Middle frontal gyrus (tissue), 1 donor: ENCODE measurements around the gene PRR20D.
"Not testable (repeated sequence)": the region's sequence is repeated elsewhere in the genome, so short reads cannot be mapped to it uniquely, and the experiment has no call there.

ENCODE experiments used
- DNase-seq: peaks from one replicate; pipeline ENCODE4 v3.0.0-alpha.2; 2015; ENCODE audit warnings: low spot score; ENCODE audit errors: extremely low spot score

PRR20D gene

DNA sequence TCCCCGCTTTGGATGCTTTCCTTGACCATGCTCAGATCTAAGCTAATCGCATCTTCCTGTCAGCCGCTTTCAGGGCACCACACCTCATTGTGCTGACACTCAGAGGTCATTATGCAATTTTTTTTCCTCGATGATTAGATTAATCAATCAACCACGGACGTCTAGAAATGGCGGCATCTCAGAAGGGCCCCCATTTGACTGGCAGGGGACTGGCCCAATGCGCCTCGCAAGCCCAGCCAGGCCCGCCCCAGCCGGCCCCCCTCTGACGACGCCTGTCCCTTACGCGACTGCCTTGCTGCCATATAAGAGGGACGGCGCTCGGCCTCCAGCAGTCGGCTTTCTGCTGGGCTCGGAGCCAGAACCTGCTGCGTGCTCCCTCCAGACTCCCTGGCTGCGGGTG, at the start of gene PRR20D:
Gene PRR20D, plus strand, starts transcription at position 301 of the 400 bp plus-strand sequence. CDS start 387 bp downstream, outside the sequence.
- DNase-seq, result not testable (repeated sequence)

DNA sequence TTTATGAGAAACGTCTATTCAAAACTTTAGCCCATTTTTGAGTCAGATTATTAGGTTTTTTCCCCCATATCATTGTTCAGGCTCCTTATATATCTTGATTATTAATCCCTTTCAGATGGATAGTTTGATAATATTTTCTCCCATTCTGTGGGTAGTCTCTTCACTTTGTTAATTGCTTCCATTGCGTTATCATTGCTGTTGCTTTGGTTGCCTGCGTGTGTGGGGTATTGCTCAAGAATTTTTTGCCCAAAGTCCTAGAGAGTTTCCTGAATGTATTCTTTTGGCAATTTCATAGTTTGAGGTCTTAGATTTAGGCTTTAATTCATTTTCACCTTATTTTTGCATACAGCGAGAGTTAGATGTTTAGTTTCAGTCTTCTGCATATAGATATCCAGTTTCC, 45.5 kb upstream of the PRR20D start:
- no peak for DNase-seq

DNA sequence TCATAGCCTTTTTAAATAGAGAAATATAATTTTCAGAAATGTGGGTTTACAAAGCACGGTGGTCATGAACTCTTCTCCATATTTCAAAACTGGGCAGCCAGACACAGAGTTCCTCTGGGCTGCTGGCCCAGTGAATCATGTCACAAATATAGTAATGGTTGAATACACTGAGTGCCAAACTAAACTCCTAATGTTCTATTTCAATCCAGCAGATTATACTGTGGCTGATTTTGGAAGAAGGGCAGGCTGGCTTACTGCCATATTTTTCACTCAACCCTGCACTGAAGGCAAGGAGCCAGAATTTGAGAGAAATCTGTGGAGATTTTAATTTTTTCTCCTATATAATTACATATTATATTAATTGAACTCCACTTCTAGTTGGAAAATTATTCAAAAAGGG, 36.8 kb upstream of the PRR20D start:
- DNase-seq, result no peak

DNA sequence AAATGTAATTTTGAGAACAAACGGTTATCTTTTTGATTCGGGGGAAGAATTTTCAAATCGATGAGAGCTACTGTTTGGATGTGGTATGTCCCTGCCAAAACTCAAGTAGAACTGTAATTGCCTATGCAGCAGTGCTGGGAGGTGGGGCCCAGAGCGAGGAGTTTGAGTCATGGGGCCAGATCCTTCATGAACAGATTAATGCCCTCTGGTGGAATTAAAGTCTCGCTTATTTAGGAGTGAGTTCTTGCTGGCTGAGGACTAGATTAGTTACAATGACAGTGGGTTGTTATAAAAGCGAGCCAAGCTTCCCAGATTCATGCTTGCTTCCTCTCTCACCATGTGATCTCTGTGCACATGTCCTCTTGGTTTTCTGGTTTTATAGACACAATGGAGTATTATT, 31.5 kb upstream of the PRR20D start:
- no peak for DNase-seq

DNA sequence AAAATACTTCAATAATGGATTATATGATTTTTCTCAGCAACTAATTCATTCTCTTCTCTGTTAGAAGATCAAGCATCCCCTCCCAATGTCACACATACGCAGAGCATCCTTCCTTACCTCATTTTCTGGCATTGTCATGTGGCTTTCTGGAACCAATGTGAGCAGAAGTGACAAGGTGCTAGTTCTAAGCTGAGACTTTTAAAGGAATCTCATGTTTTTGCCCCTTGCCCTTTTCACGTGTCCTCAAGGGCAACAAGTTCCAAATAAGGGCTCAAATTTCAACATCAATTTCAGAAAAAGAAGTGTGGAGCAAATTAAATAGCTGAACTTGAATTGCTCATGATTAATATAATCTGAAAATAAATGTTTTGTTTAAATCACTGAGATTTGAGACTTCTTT, 24.3 kb upstream of the PRR20D start:
- DNase-seq, result no peak

DNA sequence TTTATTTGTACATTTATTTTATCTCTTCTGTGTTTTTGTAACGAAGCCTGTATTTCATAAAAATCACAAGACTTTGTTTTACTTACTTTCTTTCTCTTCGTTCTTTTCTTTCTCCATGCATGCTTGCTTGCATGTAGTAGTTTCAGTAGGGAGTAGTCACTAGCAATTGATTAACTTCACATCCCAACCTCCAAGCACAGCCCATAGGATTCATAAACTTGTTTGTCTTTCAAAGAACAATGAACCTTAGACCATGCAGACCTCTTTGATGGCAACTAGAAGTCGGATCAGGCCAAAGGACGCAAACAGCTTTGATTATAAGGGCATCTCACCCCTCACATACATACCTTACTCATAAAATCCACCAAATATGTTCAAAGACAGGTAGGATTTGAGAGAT, 22.8 kb upstream of the PRR20D start:
- no peak for DNase-seq

DNA sequence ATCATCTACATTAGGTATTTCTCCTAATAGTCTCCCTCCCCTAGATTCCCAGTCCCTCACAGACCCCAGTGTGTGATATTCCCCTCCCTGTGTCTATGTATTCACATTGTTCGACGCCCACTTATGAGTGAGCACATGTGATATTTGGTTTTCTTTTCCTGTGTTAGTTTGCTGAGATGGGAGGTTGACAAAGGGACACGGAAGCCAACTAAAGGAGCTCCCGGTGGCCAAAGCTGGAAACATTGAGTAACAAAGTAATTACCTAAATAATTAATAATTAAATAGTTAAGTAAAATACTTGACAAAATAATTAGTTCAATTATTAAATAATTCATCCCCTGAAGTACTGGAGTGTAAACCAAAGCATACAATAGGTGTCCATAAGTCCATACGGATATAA, 21.4 kb upstream of the PRR20D start:
- DNase-seq, result no peak

DNA sequence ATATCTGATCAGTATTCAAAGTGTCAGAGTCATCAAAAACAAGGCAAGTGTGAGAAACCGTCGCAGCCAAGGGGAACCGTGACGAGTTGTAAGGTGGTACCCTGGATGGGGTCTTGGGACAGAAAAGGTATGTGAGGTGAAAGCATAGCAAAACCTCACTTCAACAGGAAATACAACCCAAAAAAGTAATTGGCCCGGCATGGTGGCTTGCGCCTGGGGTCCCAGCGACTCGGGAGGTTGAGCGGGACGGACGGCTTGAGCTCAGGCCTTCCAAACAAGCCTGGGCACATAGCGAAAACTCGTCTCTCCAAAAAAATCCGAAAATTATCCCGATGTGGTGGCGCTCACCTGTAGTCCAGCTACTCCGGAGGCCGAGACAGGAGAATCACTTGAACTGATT, 20.7 kb upstream of the PRR20D start:
- not testable (repeated sequence) for DNase-seq

DNA sequence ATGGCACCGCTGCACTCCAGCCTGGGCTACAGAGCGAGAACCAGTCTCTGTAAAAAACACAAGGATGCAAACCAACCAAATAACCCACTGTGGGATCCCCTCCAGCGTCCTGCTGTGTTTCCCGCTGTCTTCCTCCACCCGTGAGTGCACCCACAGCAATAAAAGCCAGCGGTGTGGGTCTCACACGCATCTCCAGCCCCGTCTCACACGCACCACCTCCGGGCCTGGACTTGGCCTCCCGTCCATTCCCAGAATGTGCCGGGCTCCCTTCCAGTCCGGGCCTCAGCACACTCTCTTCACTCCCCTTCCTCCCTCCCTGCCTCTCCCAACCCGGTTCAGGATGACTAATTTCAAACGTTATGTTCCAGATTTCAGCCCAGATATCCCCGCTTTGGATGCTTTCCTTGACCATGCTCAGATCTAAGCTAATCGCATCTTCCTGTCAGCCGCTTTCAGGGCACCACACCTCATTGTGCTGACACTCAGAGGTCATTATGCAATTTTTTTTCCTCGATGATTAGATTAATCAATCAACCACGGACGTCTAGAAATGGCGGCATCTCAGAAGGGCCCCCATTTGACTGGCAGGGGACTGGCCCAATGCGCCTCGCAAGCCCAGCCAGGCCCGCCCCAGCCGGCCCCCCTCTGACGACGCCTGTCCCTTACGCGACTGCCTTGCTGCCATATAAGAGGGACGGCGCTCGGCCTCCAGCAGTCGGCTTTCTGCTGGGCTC, 20.0 kb upstream of the PRR20D start, which contains the start of gene PRR20A:
Gene PRR20A, plus strand, starts transcription at position 684 of the 734 bp plus-strand sequence. CDS start 387 bp downstream, outside the sequence.
- not testable (repeated sequence) for DNase-seq

DNA sequence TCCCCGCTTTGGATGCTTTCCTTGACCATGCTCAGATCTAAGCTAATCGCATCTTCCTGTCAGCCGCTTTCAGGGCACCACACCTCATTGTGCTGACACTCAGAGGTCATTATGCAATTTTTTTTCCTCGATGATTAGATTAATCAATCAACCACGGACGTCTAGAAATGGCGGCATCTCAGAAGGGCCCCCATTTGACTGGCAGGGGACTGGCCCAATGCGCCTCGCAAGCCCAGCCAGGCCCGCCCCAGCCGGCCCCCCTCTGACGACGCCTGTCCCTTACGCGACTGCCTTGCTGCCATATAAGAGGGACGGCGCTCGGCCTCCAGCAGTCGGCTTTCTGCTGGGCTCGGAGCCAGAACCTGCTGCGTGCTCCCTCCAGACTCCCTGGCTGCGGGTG, 13.2 kb upstream of the PRR20D start, which contains the start of gene PRR20B:
Gene PRR20B, plus strand, starts transcription at position 301 of the 400 bp plus-strand sequence. CDS start 387 bp downstream, outside the sequence.
- DNase-seq, result not testable (repeated sequence)

DNA sequence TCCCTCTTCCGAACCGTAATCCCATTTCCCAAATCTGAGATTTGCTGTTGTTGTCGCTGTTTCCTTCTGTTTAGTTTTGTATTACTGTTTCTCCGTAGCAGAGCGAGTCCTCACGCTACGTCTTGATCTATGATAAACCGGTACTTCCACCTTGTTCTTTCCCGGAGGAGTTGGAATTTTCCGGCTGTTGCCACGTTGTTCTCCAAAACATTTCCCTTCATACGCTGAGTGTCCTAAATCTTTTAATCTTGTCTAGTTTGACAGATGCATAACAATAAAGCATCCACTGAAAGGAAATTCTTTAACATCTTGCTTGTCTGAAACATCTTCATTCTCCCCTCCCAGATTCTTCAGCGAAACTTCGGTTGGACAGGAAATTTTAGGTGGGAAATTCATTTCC, 12.3 kb upstream of the PRR20D start:
- DNase-seq, result not testable (repeated sequence)

DNA sequence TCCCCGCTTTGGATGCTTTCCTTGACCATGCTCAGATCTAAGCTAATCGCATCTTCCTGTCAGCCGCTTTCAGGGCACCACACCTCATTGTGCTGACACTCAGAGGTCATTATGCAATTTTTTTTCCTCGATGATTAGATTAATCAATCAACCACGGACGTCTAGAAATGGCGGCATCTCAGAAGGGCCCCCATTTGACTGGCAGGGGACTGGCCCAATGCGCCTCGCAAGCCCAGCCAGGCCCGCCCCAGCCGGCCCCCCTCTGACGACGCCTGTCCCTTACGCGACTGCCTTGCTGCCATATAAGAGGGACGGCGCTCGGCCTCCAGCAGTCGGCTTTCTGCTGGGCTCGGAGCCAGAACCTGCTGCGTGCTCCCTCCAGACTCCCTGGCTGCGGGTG, 6.7 kb upstream of the PRR20D start, which contains the start of gene PRR20C:
Gene PRR20C, plus strand, starts transcription at position 301 of the 400 bp plus-strand sequence. CDS start 387 bp downstream, outside the sequence.
- not testable (repeated sequence) for DNase-seq

DNA sequence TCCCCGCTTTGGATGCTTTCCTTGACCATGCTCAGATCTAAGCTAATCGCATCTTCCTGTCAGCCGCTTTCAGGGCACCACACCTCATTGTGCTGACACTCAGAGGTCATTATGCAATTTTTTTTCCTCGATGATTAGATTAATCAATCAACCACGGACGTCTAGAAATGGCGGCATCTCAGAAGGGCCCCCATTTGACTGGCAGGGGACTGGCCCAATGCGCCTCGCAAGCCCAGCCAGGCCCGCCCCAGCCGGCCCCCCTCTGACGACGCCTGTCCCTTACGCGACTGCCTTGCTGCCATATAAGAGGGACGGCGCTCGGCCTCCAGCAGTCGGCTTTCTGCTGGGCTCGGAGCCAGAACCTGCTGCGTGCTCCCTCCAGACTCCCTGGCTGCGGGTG, 6.5 kb downstream of the PRR20D start, which contains the start of gene PRR20E:
Gene PRR20E, plus strand, starts transcription at position 301 of the 400 bp plus-strand sequence. CDS start 387 bp downstream, outside the sequence.
- not testable (repeated sequence) for DNase-seq

DNA sequence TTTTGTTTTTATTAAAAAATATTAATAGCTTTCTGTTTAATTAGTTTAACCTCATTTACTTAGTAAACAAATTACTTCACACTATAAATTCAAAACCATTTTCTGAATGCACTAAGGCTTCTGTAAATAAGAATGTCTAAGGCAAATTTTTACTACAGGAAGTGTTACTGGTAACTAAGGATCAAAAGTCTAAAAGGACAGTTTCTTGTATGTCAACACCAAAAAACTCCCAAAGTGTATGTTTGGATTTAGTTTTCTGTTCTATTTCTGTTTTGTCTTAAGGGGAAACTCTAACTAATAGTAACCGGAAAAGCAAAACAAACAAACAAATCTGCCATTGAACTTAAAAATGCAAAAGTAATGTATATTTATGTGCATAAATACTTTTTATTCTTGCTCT, 31.2 kb downstream of the PRR20D start:
- no peak for DNase-seq

DNA sequence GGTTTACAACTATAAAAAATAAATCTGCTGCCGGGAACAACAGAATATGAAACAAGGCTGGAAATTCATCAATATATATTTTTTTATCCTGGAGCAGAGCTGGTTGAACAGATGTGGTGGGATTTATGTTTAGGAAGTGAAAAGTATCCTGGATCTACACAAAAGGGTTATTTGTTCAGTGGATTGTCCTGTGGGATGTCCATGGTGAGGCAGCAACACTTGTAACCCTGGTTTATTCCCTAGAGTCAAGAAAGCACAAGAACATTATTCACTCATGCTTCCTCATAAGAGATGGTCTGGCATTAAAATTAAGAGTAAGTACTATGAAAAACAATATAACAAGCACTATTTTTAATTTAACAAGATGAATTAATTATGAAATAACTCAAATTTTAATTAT, 52.6 kb downstream of the PRR20D start:
- no peak for DNase-seq
